IPS-NIHi7 (cell line): ENCODE results near the gene RAMP3.
"Not testable (repeated sequence)": the region's sequence is repeated elsewhere in the genome, so short reads cannot be mapped to it uniquely, and the experiment has no call there.

Experiments
- DNase-seq: peaks from one replicate; pipeline ENCODE4 v3.0.0; 2012; ENCODE audit warnings: mixed read lengths; ENCODE audit errors: extremely low spot score

Gene RAMP3

GRCh38 chr7:45192621-45193041, 35.0 kb downstream of the RAMP3 start:
- no peak for DNase-seq

GRCh38 chr7:45193828-45194227, 36.2 kb downstream of the RAMP3 start:
- DNase-seq: no peak

GRCh38 chr7:45196374-45196773, 38.8 kb downstream of the RAMP3 start:
- DNase-seq: no peak

- no peak for DNase-seq
Observed at GRCh38 chr7:45197461-45197860, 39.9 kb downstream of the RAMP3 start.

- DNase-seq: no peak
Observed at GRCh38 chr7:45198986-45199385, 41.4 kb downstream of the RAMP3 start.

- no peak for DNase-seq
Observed at GRCh38 chr7:45199506-45199905, 41.9 kb downstream of the RAMP3 start.

GRCh38 chr7:45202625-45203024, 45.0 kb downstream of the RAMP3 start:
- DNase-seq: no peak

- no peak for DNase-seq
Observed at GRCh38 chr7:45203036-45203435, 45.4 kb downstream of the RAMP3 start.

GRCh38 chr7:45203459-45203858, 45.9 kb downstream of the RAMP3 start:
- DNase-seq: no peak

GRCh38 chr7:45203936-45204445, 46.4 kb downstream of the RAMP3 start:
- no peak for DNase-seq

GRCh38 chr7:45206266-45206665, 48.7 kb downstream of the RAMP3 start:
- DNase-seq: not testable (repeated sequence)

- DNase-seq: not testable (repeated sequence)
Observed at GRCh38 chr7:45209909-45210308, 52.3 kb downstream of the RAMP3 start.

- DNase-seq: no peak
Observed at GRCh38 chr7:45211066-45211465, 53.5 kb downstream of the RAMP3 start.

GRCh38 chr7:45211958-45212357, 54.4 kb downstream of the RAMP3 start:
- DNase-seq: no peak

GRCh38 chr7:45212606-45213005, 55.0 kb downstream of the RAMP3 start:
- DNase-seq: no peak

- DNase-seq: no peak
Observed at GRCh38 chr7:45215601-45216062, 58.0 kb downstream of the RAMP3 start.

GRCh38 chr7:45216181-45216580, 58.6 kb downstream of the RAMP3 start:
- DNase-seq: no peak

- no peak for DNase-seq
Observed at GRCh38 chr7:45216622-45217165, 59.1 kb downstream of the RAMP3 start.

- peak; percentile 73 for DNase-seq
Observed at GRCh38 chr7:45217358-45217757, 59.8 kb downstream of the RAMP3 start.

- DNase-seq: no peak
Observed at GRCh38 chr7:45219130-45219529, 61.5 kb downstream of the RAMP3 start.

GRCh38 chr7:45219801-45220435, 62.3 kb downstream of the RAMP3 start:
- DNase-seq: no peak

- DNase-seq: no peak
Observed at GRCh38 chr7:45220846-45221618, 63.4 kb downstream of the RAMP3 start.
